ENCODE measurements around the gene TSEN34. TPM values are rescaled to one million over a fixed set of nuclear protein-coding genes. Genes with fewer than 3 reads are reported as not detected.
"Not testable (repeated sequence)": the region's sequence is repeated elsewhere in the genome, so short reads cannot be mapped to it uniquely, and the experiment has no call there.

The TSEN34 gene
- total and polyA plus RNA-seq, 3 donors from 2014 or later = 73.1 to 177 (median 162) TPM

- Histone ChIP-seq H3K27me3 (no peaks in the 10 kb centered on the region), H3K4me3 (peak overlapping the region; percentile 73 to 87), H3K27ac (peak overlapping the region; percentile 97 to 100), H3K36me3 (ENCODE audit: low read depth, missing control alignments) (no peaks in the 10 kb centered on the region), H3K4me1 (peaks cover 14% of the 10 kb centered on the region), H3K9me3 (no peaks in the 10 kb centered on the region)
- TF ChIP-seq POLR2A (IDR thresholded peaks at IDR 0.05) = no peak
- no peak for TF ChIP-seq CTCF (IDR thresholded peaks at IDR 0.05)
- peak; percentile 55 for DNase-seq
- 27 to 30% methylated on average over 19 of the region's 19 CpGs for WGBS, 2 donors
- intact Hi-C loops (cut with DNase I; ENCODE audit: low total_unique reads) = no loop called here
Observed at GRCh38 chr19:54191811-54192453, 824 bp downstream of the TSEN34 start.

GRCh38 chr19:54193011-54193410, 1.9 kb downstream of the TSEN34 start:
- Histone ChIP-seq H3K4me1 (peaks cover 13% of the 10 kb centered on the region), H3K27ac (peak overlapping the region in 1 of 2 donors; percentile 100)
- no peak for TF ChIP-seq CTCF (IDR thresholded peaks at IDR 0.05)
- TF ChIP-seq POLR2A (IDR thresholded peaks at IDR 0.05) = no peak

GRCh38 chr19:54194463-54194862, 3.4 kb downstream of the TSEN34 start:
- H3K4me1 ChIP-seq; H3K36me3 ChIP-seq (ENCODE audit: low read depth, missing control alignments); H3K9me3 ChIP-seq; intact Hi-C loops (cut with DNase I; ENCODE audit: low total_unique reads); H3K27ac ChIP-seq; H3K27me3 ChIP-seq; DNase-seq; H3K4me3 ChIP-seq: not testable (repeated sequence)
- WGBS, 2 donors = 89 to 91% methylated on average over 12 of the region's 12 CpGs

More at GRCh38 chr19:54193011-54193410, 1.9 kb downstream of the TSEN34 start:
- WGBS, 2 donors = 85 to 92% methylated on average over 11 of the region's 11 CpGs
- no peak overlapping the region for H3K4me3 ChIP-seq
- no peaks in the 10 kb centered on the region for H3K9me3 ChIP-seq
- no peaks in the 10 kb centered on the region for H3K27me3 ChIP-seq
- intact Hi-C loops (cut with DNase I; ENCODE audit: low total_unique reads) = no loop called here
- no peak for DNase-seq
- H3K36me3 ChIP-seq (ENCODE audit: low read depth, missing control alignments) = no peaks in the 10 kb centered on the region

- no peak for DNase-seq
- 91 to 92% methylated on average over 7 of the region's 7 CpGs for WGBS, 2 donors
- intact Hi-C loops (cut with DNase I; ENCODE audit: low total_unique reads) = no loop called here
Observed at GRCh38 chr19:54196536-54196935, 5.4 kb downstream of the TSEN34 start.

GRCh38 chr19:54197121-54197520, 6.0 kb downstream of the TSEN34 start:
- Histone ChIP-seq H3K9me3 (no peaks in the 10 kb centered on the region), H3K27me3 (no peaks in the 10 kb centered on the region), H3K4me3 (no peak overlapping the region), H3K27ac (no peak overlapping the region), H3K4me1 (peaks cover 9% of the 10 kb centered on the region), H3K36me3 (ENCODE audit: low read depth, missing control alignments) (no peaks in the 10 kb centered on the region)
- 90 to 93% methylated on average over 3 of the region's 3 CpGs for WGBS, 2 donors
- intact Hi-C loops (cut with DNase I; ENCODE audit: low total_unique reads) = no loop called here
- DNase-seq = no peak
- no peak for TF ChIP-seq POLR2A (IDR thresholded peaks at IDR 0.05)
- TF ChIP-seq CTCF (IDR thresholded peaks at IDR 0.05) = no peak

More at GRCh38 chr19:54196536-54196935, 5.4 kb downstream of the TSEN34 start:
- H3K4me1 ChIP-seq = peaks cover 8% of the 10 kb centered on the region
- no peaks in the 10 kb centered on the region for H3K27me3 ChIP-seq
- no peaks in the 10 kb centered on the region for H3K36me3 ChIP-seq (ENCODE audit: low read depth, missing control alignments)
- no peaks in the 10 kb centered on the region for H3K9me3 ChIP-seq
- TF ChIP-seq CTCF (IDR thresholded peaks at IDR 0.05) = no peak
- TF ChIP-seq POLR2A (IDR thresholded peaks at IDR 0.05) = no peak
- H3K27ac ChIP-seq = no peak overlapping the region
- no peak overlapping the region for H3K4me3 ChIP-seq
